Left ventricle myocardium superior (tissue), 1 donor: ENCODE results near the gene CCDC154. TPM values are rescaled to one million over a fixed set of nuclear protein-coding genes. Genes with fewer than 3 reads are reported as not detected.
"Not testable (repeated sequence)": the region's sequence is repeated elsewhere in the genome, so short reads cannot be mapped to it uniquely, and the experiment has no call there.

Experiments
- ATAC-seq: fragments of 200-7000 bp; cut with Tn5 transposase; one replicate; pipeline ENCODE4 v1.9.1; 2020; ENCODE audit warnings: mild to moderate bottlenecking, moderate library complexity
- DNase-seq: peaks from one replicate; pipeline ENCODE4 v3.0.0-alpha.2; 2020
- intact Hi-C: fragments of 100-400 bp; cut with micrococcal nuclease; formaldehyde crosslinking; loops from one replicate; pipeline ENCODE4 v1.11.0; 2022
- total RNA-seq: library from RNA; stranded (reverse); fragmentation: NEBNext Ultra II Directional; extraction: Animal tissue kit (Norgen Biotek cat#: 25700); gene quantifications from one replicate; pipeline ENCODE4 v1.2.1, GENCODE V29; 2021
- donor health status: DM: no; HTN: yes; CAD: no; lungs with severe emphysema.

Gene CCDC154
- total RNA-seq, 1 donor from 2014 or later, result 1.6 TPM

- DNase-seq, result no peak
- no peak for ATAC-seq
- intact Hi-C loops, result no loop called here
Observed at GRCh38 chr16:1443403-1443973, 868 bp downstream of the CCDC154 start.

GRCh38 chr16:1442697-1443096 lies 1.7 kb downstream of the CCDC154 start:
- DNase-seq, result no peak
- intact Hi-C loops, result no loop called here
- no peak for ATAC-seq

GRCh38 chr16:1441391-1441829 lies 2.9 kb downstream of the CCDC154 start:
- no peak for DNase-seq
- intact Hi-C loops, result no loop called here
- ATAC-seq, result no peak

- ATAC-seq, DNase-seq: not testable (repeated sequence)
Observed at GRCh38 chr16:1439699-1440074, 4.7 kb downstream of the CCDC154 start.

GRCh38 chr16:1439058-1439698 lies 5.2 kb downstream of the CCDC154 start:
- intact Hi-C loops, result no loop called here
- ATAC-seq (no peak), DNase-seq (no peak)

More at GRCh38 chr16:1439699-1440074, 4.7 kb downstream of the CCDC154 start:
- intact Hi-C loops, result not testable (repeated sequence)

- no peak for ATAC-seq
- DNase-seq, result no peak
- intact Hi-C loops, result no loop called here
Observed at GRCh38 chr16:1438229-1439057, 5.9 kb downstream of the CCDC154 start.

- DNase-seq, result no peak
- no peak for ATAC-seq
- intact Hi-C loops, result no loop called here
Observed at GRCh38 chr16:1437606-1438005, 6.8 kb downstream of the CCDC154 start.

- intact Hi-C loops, result no loop called here
- ATAC-seq (no peak), DNase-seq (no peak)
Observed at GRCh38 chr16:1436731-1437355, 7.5 kb downstream of the CCDC154 start.

- intact Hi-C loops, result no loop called here
- ATAC-seq, result no peak
- DNase-seq, result no peak
Observed at GRCh38 chr16:1435921-1436697, 8.2 kb downstream of the CCDC154 start.

GRCh38 chr16:1434644-1435592 lies 9.4 kb downstream of the CCDC154 start:
- ATAC-seq (no peak), DNase-seq (no peak)
- intact Hi-C loops, result no loop called here

GRCh38 chr16:1433756-1434155 lies 10.6 kb downstream of the CCDC154 start:
- intact Hi-C loops, result no loop called here
- no peak for DNase-seq
- no peak for ATAC-seq

GRCh38 chr16:1433263-1433560 lies 11.1 kb downstream of the CCDC154 start:
- DNase-seq (no peak), ATAC-seq (no peak)
- intact Hi-C loops, result no loop called here

GRCh38 chr16:1432388-1433262 lies 11.7 kb downstream of the CCDC154 start:
- DNase-seq (no peak), ATAC-seq (peak; percentile 15)
- intact Hi-C loops, result no loop called here

- intact Hi-C loops, result no loop called here
- DNase-seq (no peak), ATAC-seq (no peak)
Observed at GRCh38 chr16:1431497-1432270, 12.7 kb downstream of the CCDC154 start.

- ATAC-seq (no peak), DNase-seq (no peak)
- intact Hi-C loops, result no loop called here
Observed at GRCh38 chr16:1430759-1431496, 13.4 kb downstream of the CCDC154 start, which contains the start of gene PERCC1. PERCC1 (plus strand) TSS chr16:1431078; CDS start chr16:1432594, 1,516 bp downstream.

GRCh38 chr16:1430214-1430758 lies 14.1 kb downstream of the CCDC154 start:
- DNase-seq (no peak), ATAC-seq (no peak)
- intact Hi-C loops, result no loop called here
